Ectodermal cell (in vitro differentiated cells): Measurements from ENCODE around the gene PIK3C2B.

ENCODE experiments used
- H3K27ac ChIP-seq: 2 replicates; pipeline ENCODE4 v1.7.0; 2013; ENCODE audit warnings: mild to moderate bottlenecking, low read depth, low read length; ENCODE audit not compliant: insufficient read depth, poor library complexity, severe bottlenecking
- H3K27me3 ChIP-seq: 2 replicates; pipeline ENCODE4 v1.7.0; 2013; ENCODE audit warnings: mild to moderate bottlenecking, low read length; ENCODE audit not compliant: insufficient read depth, control insufficient read depth, poor library complexity, severe bottlenecking
- H3K36me3 ChIP-seq: one replicate; pipeline ENCODE4 v1.7.0; 2013; ENCODE audit warnings: low read length; ENCODE audit not compliant: control insufficient read depth, insufficient read depth
- H3K4me1 ChIP-seq: one replicate; pipeline ENCODE4 v1.7.0; 2013; ENCODE audit warnings: low read length; ENCODE audit not compliant: control insufficient read depth, insufficient read depth
- H3K4me3 ChIP-seq: 2 replicates; pipeline ENCODE4 v1.7.0; 2013; ENCODE audit warnings: low read depth, low read length, control low read depth; ENCODE audit not compliant: insufficient read depth
- H3K9me3 ChIP-seq: 2 replicates; pipeline ENCODE4 v1.7.0; 2013; ENCODE audit warnings: mild to moderate bottlenecking, low read length, moderate library complexity; ENCODE audit not compliant: control insufficient read depth
- WGBS, 2 experiments: methylation state at CpG; one replicate each; pipeline ENCODE4 v1.1.7; 2013; ENCODE audit warnings: missing lambda C conversion rate in 2 of 2; 5-methylcytosine and 5-hydroxymethylcytosine counted together

PIK3C2B gene

DNA sequence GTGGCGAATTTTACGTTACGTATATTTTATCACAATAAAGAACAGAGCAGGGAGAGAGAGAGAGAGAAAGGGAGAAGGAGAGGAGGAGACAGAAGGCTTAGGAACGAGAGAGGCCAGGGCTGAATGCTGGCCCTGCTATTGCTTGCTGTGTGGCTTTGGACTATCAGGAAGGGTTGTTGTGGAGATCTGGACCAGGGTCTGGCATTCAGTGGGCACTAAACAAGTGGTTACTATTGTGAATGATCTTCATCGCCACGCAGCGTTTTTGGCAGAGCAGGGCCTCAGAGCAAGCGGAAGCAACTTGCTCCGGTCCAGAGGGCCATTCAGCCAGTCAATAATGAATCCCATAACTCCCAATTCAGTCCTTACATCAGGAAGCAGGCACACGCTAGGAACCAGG, 26.4 kb downstream of the PIK3C2B start:
- Histone ChIP-seq H3K4me3 (no peak overlapping the region), H3K9me3 (no peaks in the 10 kb centered on the region), H3K4me1 (peaks cover 7% of the 10 kb centered on the region), H3K36me3 (peaks cover 26% of the 10 kb centered on the region), H3K27ac (no peak overlapping the region), H3K27me3 (no peaks in the 10 kb centered on the region)
- WGBS, 2 experiments: 94 to 96% methylated on average over 10 of the region's 10 CpGs

DNA sequence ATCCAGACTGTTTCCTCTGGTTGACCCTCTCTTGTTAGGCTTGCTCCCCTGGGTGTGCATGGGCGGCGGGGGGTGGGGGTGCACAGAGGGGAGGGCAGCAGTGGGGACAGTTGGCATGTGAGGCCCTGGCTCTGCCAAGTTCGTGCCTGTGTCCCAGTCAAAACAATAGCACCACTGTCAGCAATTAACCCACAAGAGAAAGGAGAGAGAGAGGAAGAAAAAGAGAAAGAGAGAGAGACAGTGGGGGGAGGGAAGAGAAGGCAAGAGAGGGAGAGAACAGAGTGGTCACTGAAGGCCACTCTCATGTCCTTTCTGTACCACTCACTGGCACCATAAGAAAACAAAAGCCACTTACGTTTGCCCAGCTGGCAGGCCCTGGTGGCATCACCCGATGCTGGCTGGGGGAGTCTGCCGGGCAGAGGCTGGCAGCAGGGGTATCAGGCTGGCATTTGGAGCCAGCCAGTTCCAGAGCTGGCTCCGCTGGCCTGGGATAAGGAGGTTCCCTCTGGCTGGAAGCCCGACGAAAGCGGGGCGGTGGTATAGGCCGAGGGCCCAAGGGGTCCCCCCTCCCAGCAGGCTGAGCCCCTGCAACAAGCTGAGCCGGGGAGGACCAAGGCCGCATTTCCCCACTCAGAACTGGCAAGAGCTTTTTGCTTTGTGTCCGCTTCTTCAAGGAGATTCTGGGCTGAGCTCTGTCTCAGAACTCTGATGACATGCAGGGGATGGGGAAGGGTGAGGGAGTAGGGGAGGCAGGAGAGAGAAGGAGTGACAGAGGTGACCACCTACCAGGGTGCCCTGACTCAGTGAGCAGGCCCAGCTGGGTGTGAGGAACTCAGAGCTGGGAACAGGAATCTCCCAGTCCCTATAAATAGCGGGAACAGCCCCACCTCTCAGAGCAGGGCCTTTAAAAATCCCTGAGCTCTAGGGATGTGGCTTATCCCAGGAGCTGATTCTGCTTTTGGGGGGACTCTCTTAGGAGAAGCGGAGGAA, 27.9 kb downstream of the PIK3C2B start:
- Histone ChIP-seq H3K9me3 (no peaks in the 10 kb centered on the region), H3K27me3 (no peaks in the 10 kb centered on the region), H3K36me3 (peaks cover 40% of the 10 kb centered on the region), H3K4me1 (peaks cover 7% of the 10 kb centered on the region), H3K4me3 (no peak overlapping the region), H3K27ac (no peak overlapping the region)
- 85 to 88% methylated on average over 16 to 17 of the region's 17 CpGs for WGBS, 2 experiments

DNA sequence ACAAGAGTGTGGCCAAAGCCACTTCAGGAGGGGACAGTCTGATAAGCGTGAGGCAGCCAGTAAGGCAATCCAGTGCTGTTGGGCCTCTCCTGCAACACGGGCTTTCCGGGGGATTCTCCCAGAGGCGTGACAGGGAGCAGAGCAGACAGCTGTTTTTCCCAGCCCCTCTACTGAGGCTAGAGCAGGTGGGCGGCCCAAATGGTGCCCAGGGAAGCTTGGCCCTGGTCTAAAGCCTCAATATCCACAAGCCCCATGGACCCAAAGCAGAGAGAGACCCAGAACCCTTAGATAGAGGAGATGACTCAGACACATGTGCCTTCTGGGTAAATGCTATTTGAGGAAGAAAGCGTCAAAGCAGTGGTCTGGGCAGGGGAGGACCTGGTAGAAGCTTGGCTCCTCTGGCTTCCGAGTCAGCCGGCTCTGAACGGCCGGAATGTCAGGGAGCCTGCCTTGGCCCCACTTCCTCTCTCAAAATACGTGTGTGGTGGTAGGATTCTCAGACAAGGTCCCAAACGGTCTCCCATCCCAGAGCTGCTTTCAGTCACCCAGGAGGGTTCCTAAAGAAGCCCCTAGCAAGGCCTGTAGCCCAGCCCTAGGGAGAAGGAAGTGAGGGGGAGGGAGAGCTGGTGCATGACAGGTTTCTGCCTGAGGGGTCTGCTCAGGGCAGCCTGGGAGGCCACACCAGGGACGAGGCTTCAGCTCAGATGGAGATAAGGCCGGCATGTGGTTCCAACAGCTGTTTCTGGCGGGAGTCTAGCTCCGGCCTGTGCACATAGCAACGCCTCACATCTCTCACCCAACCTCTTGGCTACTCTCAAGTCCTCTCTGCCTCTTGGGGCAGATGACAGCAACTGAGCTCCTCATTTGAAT, 28.8 kb downstream of the PIK3C2B start:
- Histone ChIP-seq H3K4me1 (peaks cover 7% of the 10 kb centered on the region), H3K36me3 (peaks cover 50% of the 10 kb centered on the region), H3K9me3 (no peaks in the 10 kb centered on the region), H3K4me3 (no peak overlapping the region), H3K27me3 (no peaks in the 10 kb centered on the region), H3K27ac (no peak overlapping the region)
- 82 to 85% methylated on average over 17 of the region's 17 CpGs for WGBS, 2 experiments

DNA sequence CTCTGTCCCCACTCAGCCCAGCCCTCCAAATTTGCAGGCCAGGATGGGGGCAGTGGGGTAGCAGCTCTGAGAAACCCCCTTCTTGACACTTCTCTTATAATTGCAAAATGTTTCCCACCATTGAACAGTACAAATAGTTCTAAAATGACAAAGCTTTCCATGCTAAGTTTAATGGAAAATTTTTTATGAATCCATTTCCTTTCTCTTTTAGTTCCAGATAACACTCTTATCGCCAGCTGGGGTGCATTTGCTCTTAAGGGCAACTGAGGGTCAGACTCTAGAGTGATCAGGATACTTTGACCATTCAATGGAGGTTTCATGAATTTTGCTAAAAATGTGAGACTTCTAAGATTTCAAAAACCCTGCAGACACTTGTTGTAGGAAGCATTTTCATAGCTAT, 29.9 kb downstream of the PIK3C2B start:
- Histone ChIP-seq H3K27ac (no peak overlapping the region), H3K4me3 (no peak overlapping the region), H3K4me1 (peaks cover 16% of the 10 kb centered on the region), H3K27me3 (no peaks in the 10 kb centered on the region), H3K9me3 (no peaks in the 10 kb centered on the region), H3K36me3 (peaks cover 58% of the 10 kb centered on the region)
- WGBS, 2 experiments: 95 to 100% methylated on average over 1 of the region's 1 CpG

DNA sequence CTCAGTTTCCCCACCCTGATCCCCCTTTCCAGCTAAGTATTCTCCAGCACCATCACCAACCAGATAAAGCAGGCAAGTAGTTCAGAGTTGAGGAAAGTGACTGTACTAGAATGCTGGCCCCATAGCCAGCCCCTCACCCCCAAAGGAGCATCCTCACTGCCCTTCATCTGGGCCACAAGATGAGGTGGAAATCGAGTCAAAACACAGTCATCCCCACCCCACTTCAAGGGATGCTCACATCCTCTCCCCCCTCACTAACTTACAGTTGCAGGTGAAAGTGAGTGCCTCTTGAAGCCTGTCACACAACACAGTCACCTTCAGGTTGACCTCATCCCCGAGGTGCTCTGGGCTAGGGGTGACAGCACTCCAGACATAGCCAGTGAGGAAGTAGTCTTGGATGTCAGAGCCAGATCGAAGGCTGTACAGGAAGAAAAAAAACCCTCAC, 30.4 kb downstream of the PIK3C2B start:
- WGBS, 2 experiments: 91 to 95% methylated on average over 3 of the region's 3 CpGs
- Histone ChIP-seq H3K27ac (no peak overlapping the region), H3K36me3 (peaks cover 58% of the 10 kb centered on the region), H3K9me3 (no peaks in the 10 kb centered on the region), H3K4me1 (peaks cover 13% of the 10 kb centered on the region), H3K4me3 (no peak overlapping the region), H3K27me3 (no peaks in the 10 kb centered on the region)

DNA sequence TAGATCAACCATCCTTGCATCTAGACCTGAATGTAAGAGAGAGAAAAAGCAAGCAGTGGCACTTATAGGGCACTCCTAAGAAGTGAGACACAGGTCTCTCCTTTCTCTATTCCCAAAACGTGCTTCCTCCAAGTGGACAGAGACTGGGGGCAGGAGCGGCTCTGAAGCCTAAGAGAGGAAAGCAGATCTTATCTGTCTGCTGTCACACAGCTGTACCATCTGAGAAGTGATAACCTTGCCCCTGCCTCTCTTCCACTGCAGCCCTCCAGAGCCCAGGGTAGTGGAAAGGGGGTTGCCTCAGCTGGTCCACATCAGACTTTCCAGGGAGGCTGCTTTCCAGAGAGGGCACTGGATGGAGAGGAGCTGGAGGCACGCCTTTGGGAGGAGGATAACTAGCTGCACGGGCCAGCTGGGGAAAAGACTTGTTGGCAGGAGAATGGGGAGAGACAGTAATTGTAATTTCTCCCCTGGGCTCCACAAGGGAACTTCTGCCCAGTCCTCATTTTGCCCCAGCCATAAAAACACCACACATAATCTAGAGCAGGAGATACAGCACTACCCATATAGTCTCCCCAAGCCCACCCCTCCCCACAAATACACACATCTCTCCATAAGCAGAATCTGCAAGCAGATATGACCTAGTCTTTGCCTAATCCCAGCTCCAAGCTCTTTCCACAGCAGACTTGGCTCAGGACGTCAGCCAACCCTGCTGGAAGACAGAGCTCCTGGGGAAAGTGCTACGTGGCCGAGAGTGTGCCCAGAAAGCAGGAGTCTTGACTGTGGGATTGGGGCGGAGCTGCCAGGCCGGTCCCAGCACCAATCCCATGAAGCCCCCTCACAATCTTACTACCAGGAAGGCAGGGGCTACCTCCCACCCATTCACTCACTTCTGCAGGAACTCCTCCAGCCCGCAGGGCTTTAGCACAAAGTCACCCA, 31.2 kb downstream of the PIK3C2B start:
- peaks cover 13% of the 10 kb centered on the region for H3K4me1 ChIP-seq
- no peak overlapping the region for H3K4me3 ChIP-seq
- WGBS, 2 experiments: 90% methylated on average over 9 to 10 of the region's 10 CpGs
- no peak overlapping the region for H3K27ac ChIP-seq
- H3K27me3 ChIP-seq: no peaks in the 10 kb centered on the region
- no peaks in the 10 kb centered on the region for H3K9me3 ChIP-seq
- peaks cover 59% of the 10 kb centered on the region for H3K36me3 ChIP-seq

DNA sequence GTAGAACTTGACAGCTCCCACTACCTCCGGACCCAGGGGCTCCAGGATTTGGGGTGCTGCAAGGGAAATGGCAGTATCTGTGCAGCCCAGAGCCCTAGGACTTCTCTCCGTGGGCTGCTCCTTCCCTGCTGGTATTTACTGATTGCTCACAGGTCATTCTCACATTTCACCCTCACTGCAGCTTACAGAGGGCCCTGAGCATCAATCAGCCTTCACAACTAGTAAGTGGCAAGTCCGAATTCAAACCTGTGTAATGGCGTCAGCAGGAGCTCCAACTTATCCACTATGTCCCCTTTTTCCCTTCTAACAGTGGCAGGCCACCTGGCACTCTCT, 32.4 kb downstream of the PIK3C2B start:
- no peaks in the 10 kb centered on the region for H3K27me3 ChIP-seq
- WGBS, 2 experiments: 93% methylated on average over 4 of the region's 4 CpGs
- H3K4me1 ChIP-seq: peaks cover 22% of the 10 kb centered on the region
- H3K9me3 ChIP-seq: no peaks in the 10 kb centered on the region
- peaks cover 59% of the 10 kb centered on the region for H3K36me3 ChIP-seq
- H3K27ac ChIP-seq: no peak overlapping the region
- H3K4me3 ChIP-seq: no peak overlapping the region

DNA sequence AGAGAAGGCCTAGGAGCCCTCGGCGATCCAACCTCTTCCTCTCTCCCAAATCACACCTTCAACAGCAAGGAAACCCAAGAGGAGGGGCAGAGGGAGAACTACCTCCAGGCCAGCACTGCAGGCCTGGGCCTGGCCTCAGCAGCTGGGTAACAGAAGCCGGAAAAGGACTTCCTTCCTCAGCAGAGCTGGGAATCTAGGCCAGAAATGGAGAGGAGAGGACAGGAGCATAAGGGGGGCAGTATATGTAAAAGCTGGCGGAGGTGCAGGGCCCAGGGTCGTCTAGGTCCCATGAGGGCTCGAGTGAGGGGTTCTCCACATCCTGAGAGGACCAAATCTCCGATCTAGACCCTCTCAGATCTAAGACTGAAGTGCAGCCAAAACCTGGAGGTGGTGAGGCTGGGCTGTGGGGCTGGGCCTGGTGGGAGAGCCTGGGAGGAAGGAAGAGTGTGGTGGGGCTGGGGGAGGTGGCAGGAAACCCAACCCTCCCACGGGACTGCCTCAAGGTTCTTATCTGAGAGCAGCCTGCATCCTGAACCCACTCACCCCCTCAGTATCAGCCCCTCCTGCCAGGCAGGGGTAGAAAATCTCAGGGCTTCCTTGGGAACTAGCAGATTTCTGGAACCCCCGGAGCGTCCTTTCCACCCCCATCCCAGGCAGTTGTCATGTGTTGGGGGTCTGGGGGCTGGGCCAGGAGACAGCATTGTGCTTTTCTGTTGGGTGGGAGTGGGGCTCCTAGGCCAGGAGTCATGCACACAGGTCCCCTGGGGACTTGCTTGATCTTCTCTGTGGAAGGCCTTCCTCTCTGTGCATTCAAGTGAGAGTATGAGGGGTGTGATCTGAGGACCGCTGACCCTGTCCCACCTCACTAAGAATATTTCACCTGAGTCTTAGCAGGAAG, 33.0 kb downstream of the PIK3C2B start:
- H3K4me1 ChIP-seq: peaks cover 24% of the 10 kb centered on the region
- no peaks in the 10 kb centered on the region for H3K27me3 ChIP-seq
- H3K27ac ChIP-seq: no peak overlapping the region
- peaks cover 59% of the 10 kb centered on the region for H3K36me3 ChIP-seq
- WGBS, 2 experiments: 94 to 97% methylated on average over 10 to 11 of the region's 11 CpGs
- H3K9me3 ChIP-seq: no peaks in the 10 kb centered on the region
- no peak overlapping the region for H3K4me3 ChIP-seq

DNA sequence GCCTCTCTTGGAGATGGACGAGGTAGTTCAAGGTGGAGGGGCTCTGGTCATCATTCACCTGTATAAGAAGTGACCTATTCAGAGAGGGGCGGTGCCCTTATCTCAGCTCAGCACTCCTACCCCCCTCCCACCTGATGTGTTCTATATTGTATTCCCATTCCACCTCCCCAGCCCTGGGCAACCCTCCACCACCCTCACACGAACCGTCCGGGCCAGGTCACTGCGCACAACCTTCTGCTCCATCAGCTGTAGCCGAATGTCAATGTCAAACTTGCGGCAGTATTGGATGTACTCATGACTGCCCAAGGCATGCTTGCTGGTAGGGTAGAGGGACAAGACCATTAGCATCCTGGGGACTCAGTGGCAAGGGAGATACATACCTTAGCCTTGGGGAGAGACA, 34.3 kb downstream of the PIK3C2B start:
- H3K27me3 ChIP-seq: no peaks in the 10 kb centered on the region
- peaks cover 37% of the 10 kb centered on the region for H3K4me1 ChIP-seq
- WGBS, 2 experiments: 95 to 96% methylated on average over 8 of the region's 8 CpGs
- no peaks in the 10 kb centered on the region for H3K9me3 ChIP-seq
- no peak overlapping the region for H3K4me3 ChIP-seq
- H3K27ac ChIP-seq: no peak overlapping the region
- H3K36me3 ChIP-seq: peaks cover 59% of the 10 kb centered on the region
